IMR-90 (cell line): Measurements from ENCODE around the gene AAK1. TPM values are rescaled to one million over a fixed set of nuclear protein-coding genes. Genes with fewer than 3 reads are reported as not detected.

Experiments used
- ATAC-seq: fragments of 200-7000 bp; cut with Tn5 transposase; 2 replicates; pipeline ENCODE4 v1.9.1; 2020; ENCODE audit warnings: low read depth, mild to moderate bottlenecking, moderate library complexity
- BruUV-seq: library from RNA; stranded (reverse); fragments of 400-500 nt; replicated peaks from 2 replicates; lab custom pipeline; 2021; lab: Mats Ljungman, UMichigan
- CTCF ChIA-PET: fragments of 300-600 bp; formaldehyde crosslinking; extraction: SDS; loops from one replicate; lab custom pipeline; 2021; ENCODE audit warnings: antibody characterized with exemption; lab: Yijun Ruan, JAX
- POLR2A ChIA-PET: fragments of 300-600 bp; sonication (Branson Sonifier 250); formaldehyde crosslinking; loops from one replicate; lab custom pipeline; 2022; ENCODE audit warnings: antibody characterized with exemption; ENCODE audit not compliant: unreplicated experiment; lab: Charles Lee
- DNase-seq: peaks from one replicate; pipeline ENCODE4 v3.0.0; 2013
- H2AFZ ChIP-seq: replicated peaks from 2 replicates; pipeline ENCODE3; 2013; ENCODE audit warnings: low read length, mild to moderate bottlenecking; ENCODE audit not compliant: poor library complexity
- H2AK5ac ChIP-seq: 2 replicates; pipeline ENCODE4 v1.6.1; 2013; ENCODE audit warnings: low read depth, low read length, inconsistent platforms
- H2AK9ac ChIP-seq: replicated peaks from 2 replicates; pipeline ENCODE3; 2013; ENCODE audit warnings: mild to moderate bottlenecking, low read depth, low read length, moderate library complexity; ENCODE audit not compliant: poor library complexity
- H2BK120ac ChIP-seq: 2 replicates; pipeline ENCODE4 v1.6.1; 2013; ENCODE audit warnings: low read depth, low read length, inconsistent platforms
- H2BK15ac ChIP-seq: 3 replicates; pipeline ENCODE4 v1.6.1; 2013; ENCODE audit warnings: low read depth, low read length, inconsistent platforms
- H2BK20ac ChIP-seq: 2 replicates; pipeline ENCODE4 v1.6.1; 2013; ENCODE audit warnings: low read depth, mild to moderate bottlenecking, inconsistent platforms, low read length, moderate library complexity
- H2BK5ac ChIP-seq: 2 replicates; pipeline ENCODE4 v1.6.1; 2013; ENCODE audit warnings: mild to moderate bottlenecking, low read depth, low read length, inconsistent platforms; ENCODE audit not compliant: poor library complexity, severe bottlenecking
- H3K14ac ChIP-seq: replicated peaks from 2 replicates; pipeline ENCODE4 v1.6.1; 2013; ENCODE audit warnings: low read depth, low read length, inconsistent platforms
- H3K18ac ChIP-seq: 2 replicates; pipeline ENCODE4 v1.6.1; 2013; ENCODE audit warnings: low read depth, low read length, control low read depth
- H3K23ac ChIP-seq: 2 replicates; pipeline ENCODE4 v1.6.1; 2013; ENCODE audit warnings: low read depth, low read length, inconsistent platforms
- H3K27ac ChIP-seq: 2 replicates; pipeline ENCODE4 v1.5.1; 2013; ENCODE audit warnings: mild to moderate bottlenecking, control low read depth, low read length; ENCODE audit not compliant: insufficient read depth
- H3K27me3 ChIP-seq: 2 replicates; pipeline ENCODE4 v1.6.1; 2013; ENCODE audit warnings: low read length; ENCODE audit not compliant: control insufficient read depth, insufficient read depth
- H3K36me3 ChIP-seq: 2 replicates; pipeline ENCODE4 v1.6.1; 2013; ENCODE audit warnings: low read length, mixed read lengths; ENCODE audit not compliant: control insufficient read depth, insufficient read depth
- H3K4ac ChIP-seq: 2 replicates; pipeline ENCODE4 v1.6.1; 2013; ENCODE audit warnings: low read depth, low read length, inconsistent platforms
- H3K4me1 ChIP-seq: 2 replicates; pipeline ENCODE4 v1.6.1; 2013; ENCODE audit warnings: low read length, mixed read lengths; ENCODE audit not compliant: control insufficient read depth, insufficient read depth
- H3K4me2 ChIP-seq: 2 replicates; pipeline ENCODE4 v1.6.1; 2013; ENCODE audit warnings: low read depth, mild to moderate bottlenecking, control low read depth, low read length, moderate library complexity
- H3K4me3 ChIP-seq: 2 replicates; pipeline ENCODE4 v1.5.1; 2013; ENCODE audit warnings: low read depth, mild to moderate bottlenecking, control low read depth, low read length, moderate library complexity; ENCODE audit not compliant: insufficient read depth
- H3K56ac ChIP-seq: 2 replicates; pipeline ENCODE4 v1.6.1; 2013; ENCODE audit warnings: low read length, inconsistent platforms; ENCODE audit not compliant: insufficient read depth; ENCODE audit errors: extremely low read depth
- H3K79me1 ChIP-seq, 2 experiments: 2 replicates each; pipeline ENCODE4 v1.6.1; 2013; ENCODE audit warnings: low read length in 2 of 2, inconsistent platforms in 1 of 2, low read depth in 1 of 2
- H3K9ac ChIP-seq: 2 replicates; pipeline ENCODE4 v1.6.1; 2013; ENCODE audit warnings: low read depth, low read length, control low read depth
- H3K9me1 ChIP-seq: 2 replicates; pipeline ENCODE4 v1.6.1; 2013; ENCODE audit warnings: low read length, inconsistent platforms; ENCODE audit not compliant: insufficient read depth
- H3K9me3 ChIP-seq: 2 replicates; pipeline ENCODE4 v1.6.1; 2013; ENCODE audit warnings: low read length; ENCODE audit not compliant: control insufficient read depth, insufficient read depth
- H4K20me1 ChIP-seq: 2 replicates; pipeline ENCODE4 v1.6.1; 2013; ENCODE audit warnings: low read length, inconsistent platforms; ENCODE audit not compliant: insufficient read depth
- H4K5ac ChIP-seq: 2 replicates; pipeline ENCODE4 v1.6.1; 2013; ENCODE audit warnings: mild to moderate bottlenecking, low read depth, low read length, control low read depth
- H4K8ac ChIP-seq, 2 experiments: 2 replicates each; pipeline ENCODE4 v1.6.1; 2013; ENCODE audit warnings: low read depth in 2 of 2, low read length in 2 of 2, control low read depth in 1 of 2, inconsistent platforms in 1 of 2
- H4K91ac ChIP-seq: 2 replicates; pipeline ENCODE4 v1.6.1; 2013; ENCODE audit warnings: low read depth, low read length, inconsistent platforms; ENCODE audit not compliant: insufficient read depth
- BHLHE40 ChIP-seq: fragments of 150-350 bp; IDR thresholded peaks from 2 replicates; pipeline ENCODE4 v1.6.1; 2016; ENCODE audit warnings: mild to moderate bottlenecking, low read depth, low read length
- CEBPB ChIP-seq: IDR thresholded peaks from 2 replicates; pipeline ENCODE4 v1.6.1; 2012; ENCODE audit warnings: low read depth, low read length, improper control_type of control experiment
- WGBS, 2 experiments: methylation state at CpG; one replicate each; pipeline versions ENCODE4 v1.1.5 to v1.1.7; 2013; ENCODE audit warnings: missing lambda C conversion rate in 2 of 2; ENCODE audit not compliant: insufficient read length in 1 of 2; ENCODE audit errors: extremely low coverage in 2 of 2; 5-methylcytosine and 5-hydroxymethylcytosine counted together
- dilution Hi-C: fragments of 300-500 bp; cut with HindIII; formaldehyde crosslinking; loops from one replicate; pipeline ENCODE4 v1.14.3; 2018; ENCODE audit warnings: low sequenced_read_pairs; ENCODE audit not compliant: unreplicated experiment
- in situ Hi-C: fragments of 300-500 bp; cut with MboI; formaldehyde crosslinking; loops from 3 replicates; pipeline ENCODE4 v1.14.3; 2019; ENCODE audit warnings: low sequenced_read_pairs, inconsistent platforms, mixed read lengths
- intact Hi-C: fragments of 100-400 bp; cut with micrococcal nuclease; formaldehyde crosslinking; loops from 2 replicates; pipeline ENCODE4 v1.10.0; 2022
- polyA plus RNA-seq, 3 experiments: library from polyadenylated mRNA; depleted of rRNA; stranded (reverse); fragments of >200 nt; gene quantifications; 2 replicates each; pipeline ENCODE4 v1.2.3, GENCODE V29; 2012; ENCODE audit warnings: low replicate concordance in 1 of 3
- total RNA-seq: library from RNA; depleted of rRNA; stranded (reverse); fragments of >200 nt; gene quantifications from 2 replicates; pipeline ENCODE4 v1.2.3, GENCODE V29; 2012

The AAK1 gene
- total and polyA plus RNA-seq, 2 of the 4 experiments (the other 2 are of a cell fraction): 21.9 to 26.5 TPM

DNA sequence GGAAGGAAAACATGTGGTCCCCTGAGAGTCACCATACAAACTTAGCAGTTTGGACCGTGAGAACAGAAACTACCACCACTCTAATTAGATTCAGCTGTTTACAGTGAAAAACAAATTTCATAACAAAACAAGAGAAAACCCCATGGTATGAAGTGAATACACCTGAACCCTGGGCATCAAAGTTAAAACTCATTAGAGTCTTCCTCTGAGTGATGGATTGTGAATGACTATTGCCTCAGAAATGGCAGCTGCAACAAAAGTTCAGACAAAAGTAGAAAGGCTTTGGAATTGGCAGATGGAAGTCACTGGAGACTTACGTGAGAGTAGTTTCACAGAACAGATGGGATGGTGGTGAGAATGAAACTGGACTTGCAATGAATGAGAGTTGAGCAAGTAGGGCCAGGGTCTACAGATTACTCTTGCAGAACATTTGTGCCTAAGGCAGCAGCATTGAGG, 98.0 kb downstream of the AAK1 start:
- intact Hi-C loops (no loop called here), dilution Hi-C loops (no loop called here), in situ Hi-C loops (no loop called here)
- Histone ChIP-seq H3K4me2 (no peak overlapping the region), H2BK15ac (no peak overlapping the region), H2BK5ac (no peak overlapping the region), H2BK120ac (no peak overlapping the region), H4K5ac (no peak overlapping the region), H3K9ac (no peak overlapping the region), H2AK9ac (no peak overlapping the region), H4K8ac (no peak overlapping the region), H3K4me1 (peaks cover 2% of the 10 kb centered on the region), H3K23ac (no peak overlapping the region), H3K18ac (no peak overlapping the region), H3K4me3 (no peak overlapping the region), H3K79me1 (peaks cover 21 to 64% of the 10 kb centered on the region in 2 experiments), H2AK5ac (no peak overlapping the region), H3K14ac (no peak overlapping the region), H4K91ac (no peak overlapping the region), H3K27ac (no peak overlapping the region), H3K4ac (no peak overlapping the region), H3K9me1 (no peaks in the 10 kb centered on the region), H3K27me3 (no peaks in the 10 kb centered on the region), H3K36me3 (peaks cover 6% of the 10 kb centered on the region), H4K20me1 (peaks cover 20% of the 10 kb centered on the region), H2AFZ (no peak overlapping the region), H3K56ac (no peak overlapping the region), H3K9me3 (no peaks in the 10 kb centered on the region), H2BK20ac (no peak overlapping the region)
- BruUV-seq: no TSS peak
- TF ChIP-seq BHLHE40 (no peak), CEBPB (no peak)
- 100% methylated on average over 1 of the region's 2 CpGs; no CpG with 5 or more reads in 1 of the 2 experiments for WGBS, 2 experiments
- DNase-seq: no peak
- CTCF ChIA-PET: interaction anchor here (0.7 kb wide), 1 partner anchor 71 kb away, joined by 3 read pairs; no protein-coding TSS in a partner anchor
- ATAC-seq: no peak
- POLR2A ChIA-PET: no interaction called here
